GM19452 (cell line): Measurements from ENCODE around the gene CCM2L.

ENCODE experiments used
- ATAC-seq: cut with Tn5 transposase; IDR thresholded peaks from one replicate; pipeline ENCODE4 v1.9.1; 2021; ENCODE audit not compliant: unreplicated experiment

The CCM2L gene

DNA sequence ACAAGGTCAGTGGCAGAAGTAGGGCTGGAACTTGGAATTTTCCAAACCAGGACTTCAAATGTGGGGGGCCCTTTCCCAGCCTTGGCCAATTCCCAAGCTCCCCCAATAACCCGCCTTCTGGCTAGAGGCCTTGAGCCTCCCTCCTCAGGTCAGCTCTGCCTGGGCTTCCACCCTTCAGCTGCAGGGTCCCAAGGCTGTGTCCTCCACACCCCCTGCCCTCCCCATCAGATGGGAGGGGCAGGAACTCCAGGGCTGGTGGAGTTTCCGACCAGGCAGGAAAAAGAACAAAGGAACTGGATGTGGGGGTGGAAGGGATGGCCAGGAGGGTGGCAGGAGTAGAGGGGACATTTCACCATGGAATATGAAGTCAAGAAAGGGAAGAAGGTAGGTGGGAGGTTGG, at the start of gene CCM2L:
TSS of gene CCM2L (plus strand) at position 338 of the 400 bp plus-strand sequence. CDS start at position 355, 17 bp downstream.
- ATAC-seq, result no peak

- ATAC-seq, result no peak
Observed at GRCh38 chr20:31962761-31963160, 47.5 kb upstream of the CCM2L start.

- ATAC-seq, result no peak
Observed at GRCh38 chr20:31963889-31964288, 46.3 kb upstream of the CCM2L start.

GRCh38 chr20:31966991-31967655, 43.1 kb upstream of the CCM2L start:
- ATAC-seq, result no peak

GRCh38 chr20:31967830-31968249, 42.4 kb upstream of the CCM2L start, which contains the start of gene XKR7:
Gene XKR7, plus strand, starts transcription at chr20:31968151. Its CDS starts 25 bp downstream, at chr20:31968176.
- ATAC-seq, result no peak

DNA sequence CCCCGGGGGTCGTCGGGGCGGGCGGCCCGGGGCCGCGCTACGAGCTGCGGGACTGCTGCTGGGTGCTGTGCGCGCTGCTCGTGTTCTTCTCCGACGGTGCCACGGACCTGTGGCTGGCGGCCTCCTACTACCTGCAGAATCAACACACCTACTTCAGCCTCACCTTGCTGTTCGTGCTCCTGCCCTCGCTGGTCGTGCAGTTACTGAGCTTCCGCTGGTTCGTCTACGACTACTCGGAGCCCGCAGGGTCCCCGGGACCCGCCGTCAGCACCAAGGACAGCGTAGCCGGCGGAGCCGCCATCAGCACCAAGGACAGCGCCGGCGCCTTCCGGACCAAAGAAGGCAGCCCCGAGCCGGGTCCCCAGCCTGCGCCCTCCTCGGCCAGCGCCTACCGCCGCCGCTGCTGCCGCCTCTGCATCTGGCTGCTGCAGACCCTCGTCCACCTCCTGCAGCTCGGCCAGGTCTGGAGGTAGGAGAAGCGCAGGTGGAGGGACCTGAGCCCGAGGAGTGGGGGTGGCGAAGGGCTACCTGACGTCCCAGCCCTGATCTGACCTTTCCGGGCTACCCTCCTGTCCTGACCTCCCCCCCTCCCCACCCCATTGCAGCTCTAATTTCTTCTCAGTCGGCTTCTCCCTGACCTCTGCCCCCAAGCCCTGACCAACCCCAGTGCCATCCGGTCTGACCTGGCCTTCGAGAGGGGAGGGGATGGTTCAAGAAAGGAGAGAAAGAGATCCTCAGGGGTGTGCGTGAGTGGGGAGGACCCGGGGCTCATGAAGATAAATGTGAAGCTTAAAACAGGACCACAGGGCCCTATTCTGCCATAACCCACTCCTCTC, 41.7 kb upstream of the CCM2L start:
- no peak for ATAC-seq

- ATAC-seq, result no peak
Observed at GRCh38 chr20:31969991-31970390, 40.2 kb upstream of the CCM2L start.

DNA sequence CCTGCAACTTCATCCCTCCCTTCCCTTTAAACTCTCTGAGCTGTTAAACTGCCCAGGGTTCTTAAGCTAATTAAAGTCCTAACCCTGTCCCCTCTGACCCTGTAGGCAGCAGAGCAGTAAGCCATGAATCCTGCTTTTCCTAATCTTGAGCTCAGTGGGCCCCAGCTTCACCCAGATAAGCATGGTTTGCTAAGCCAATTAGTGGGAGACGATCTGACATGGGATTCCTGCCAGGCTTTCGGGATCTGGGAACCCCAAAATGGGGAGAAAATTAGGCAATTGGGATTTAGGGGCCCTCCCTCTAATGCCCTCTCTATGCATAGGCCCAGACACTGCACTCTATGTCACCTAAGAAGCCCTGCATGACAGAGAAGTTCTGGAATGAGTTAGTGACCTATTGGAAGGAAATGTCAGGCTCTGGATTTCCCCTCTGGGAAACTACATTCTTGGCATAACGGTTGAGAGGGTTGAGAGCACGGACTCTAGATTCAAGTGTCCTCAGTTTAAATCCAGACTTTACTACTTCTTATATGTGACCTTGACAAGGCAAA, 37.7 kb upstream of the CCM2L start:
- no peak for ATAC-seq

DNA sequence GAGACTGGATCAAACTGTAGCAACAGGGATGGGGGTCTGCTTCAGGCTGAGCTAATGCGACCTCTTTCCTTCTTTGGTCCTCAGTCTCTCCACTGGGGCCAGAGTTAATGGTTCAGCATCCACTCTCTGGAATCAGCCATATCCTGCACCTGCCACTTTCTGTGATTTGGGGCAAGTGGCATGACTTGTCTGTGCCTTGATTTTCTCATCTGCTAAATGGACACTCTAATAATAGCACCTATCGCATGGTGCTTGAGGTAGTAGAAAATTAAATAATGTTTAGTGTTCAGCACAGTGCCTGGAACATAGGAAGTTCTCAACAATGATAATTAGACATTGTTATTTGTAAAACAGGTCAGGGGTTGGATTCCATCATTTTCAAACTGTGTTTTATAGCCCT, 35.9 kb upstream of the CCM2L start:
- no peak for ATAC-seq

DNA sequence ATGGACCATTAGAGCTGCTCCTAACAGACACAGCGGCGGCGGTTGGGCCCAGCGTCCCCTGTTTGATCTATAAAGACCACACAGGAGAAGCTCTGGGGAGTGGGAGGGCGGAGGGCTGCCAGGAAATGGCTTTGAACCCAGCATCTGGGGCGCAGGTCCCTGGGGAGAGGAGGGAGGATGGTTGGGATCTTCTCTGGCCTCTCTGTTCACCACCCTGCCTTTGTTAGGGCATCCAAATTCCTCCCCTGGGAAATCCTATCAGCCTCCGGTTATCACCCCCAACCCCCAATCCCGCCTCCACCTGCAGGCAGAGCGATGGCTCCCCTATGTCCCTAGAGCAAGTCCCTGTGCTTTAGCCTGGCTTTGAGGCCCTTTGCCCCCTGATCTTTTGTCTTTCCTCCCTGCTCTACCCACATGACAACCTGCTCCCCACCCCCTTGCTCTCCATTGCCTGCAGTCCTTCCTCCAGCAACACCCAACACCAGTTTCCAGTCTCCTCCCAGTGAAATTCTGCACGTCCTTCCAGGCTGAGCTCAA, 35.2 kb upstream of the CCM2L start:
- ATAC-seq, result no peak

- ATAC-seq, result no peak
Observed at GRCh38 chr20:31975874-31976273, 34.4 kb upstream of the CCM2L start.

GRCh38 chr20:31977080-31977479, 33.2 kb upstream of the CCM2L start:
- ATAC-seq, result no peak

- no peak for ATAC-seq
Observed at GRCh38 chr20:31979713-31980426, 30.4 kb upstream of the CCM2L start.

GRCh38 chr20:31981784-31982183, 28.5 kb upstream of the CCM2L start:
- ATAC-seq, result no peak

DNA sequence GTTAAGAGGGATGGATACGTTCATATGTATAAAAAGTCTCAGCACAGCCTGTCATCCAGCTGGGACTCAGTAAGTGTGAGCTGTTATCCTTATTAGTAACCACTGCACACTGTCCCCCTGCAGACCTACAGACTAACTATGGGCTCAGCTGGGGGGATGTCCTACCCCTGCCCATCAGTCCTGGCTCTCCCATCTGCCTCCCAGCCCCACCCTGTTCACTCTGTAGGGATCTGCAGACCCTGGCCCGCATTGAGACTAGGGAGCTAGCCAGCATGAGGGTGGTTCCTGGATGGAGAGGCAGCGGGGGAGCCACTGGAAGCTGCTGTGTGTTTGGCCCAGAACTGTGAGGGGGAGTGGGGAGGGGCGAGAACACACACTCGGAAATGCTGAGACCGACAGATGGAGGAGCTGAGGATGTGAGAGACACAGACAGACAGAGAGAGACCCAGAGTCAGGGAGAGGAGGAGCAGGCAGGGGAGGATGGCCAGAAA, 25.2 kb upstream of the CCM2L start:
- ATAC-seq, result no peak

- no peak for ATAC-seq
Observed at GRCh38 chr20:31987744-31988143, 22.5 kb upstream of the CCM2L start.

GRCh38 chr20:31988430-31989015, 21.7 kb upstream of the CCM2L start:
- no peak for ATAC-seq

- ATAC-seq, result no peak
Observed at GRCh38 chr20:31989030-31989645, 21.1 kb upstream of the CCM2L start.

- ATAC-seq, result no peak
Observed at GRCh38 chr20:31990641-31991338, 19.4 kb upstream of the CCM2L start.

DNA sequence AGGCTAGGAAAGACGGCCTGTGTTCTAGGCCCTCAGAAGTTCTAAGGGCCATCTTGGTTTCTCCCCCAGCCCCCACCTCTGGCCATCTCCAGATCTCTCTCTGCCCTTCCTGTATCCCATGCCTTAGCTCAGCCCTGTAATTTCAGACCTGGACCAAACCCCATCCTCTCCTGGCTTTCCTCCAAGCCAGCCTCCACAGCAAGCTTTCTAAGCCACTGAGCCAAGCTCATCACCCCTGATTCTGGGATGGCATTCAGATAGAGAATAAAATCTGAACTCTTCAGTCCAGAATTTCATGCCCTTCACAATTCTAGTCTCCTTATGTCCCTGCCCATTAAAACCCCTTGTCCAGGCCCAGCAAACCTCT, 18.9 kb upstream of the CCM2L start:
- no peak for ATAC-seq
